SU-DHL-6 (cell line): ENCODE results near the gene PPP4R1.
"Not testable (repeated sequence)": the region's sequence is repeated elsewhere in the genome, so short reads cannot be mapped to it uniquely, and the experiment has no call there.

Experiments used
- H2AFZ ChIP-seq: fragments of 200-600 bp; sonication (generic); 2 replicates; pipeline ENCODE4 v1.6.1; 2014; ENCODE audit warnings: low read depth, mild to moderate bottlenecking, moderate library complexity, mixed read lengths, antibody characterized with exemption, low read length; ENCODE audit not compliant: severe bottlenecking
- H3F3A ChIP-seq: fragments of 200-600 bp; shearing (Covaris generic); 2 replicates; pipeline ENCODE4 v1.6.0; 2016; ENCODE audit warnings: antibody characterized with exemption, mild to moderate bottlenecking; ENCODE audit not compliant: insufficient read depth
- H3K27ac ChIP-seq: fragments of 200-600 bp; sonication (generic); 2 replicates; pipeline ENCODE4 v1.5.1; 2016; ENCODE audit warnings: low read depth, mild to moderate bottlenecking, low read length, moderate library complexity, mixed read lengths
- H3K27me3 ChIP-seq: fragments of 200-600 bp; sonication (generic), shearing (Covaris generic); 2 replicates; pipeline ENCODE4 v1.6.0; 2014; ENCODE audit warnings: mild to moderate bottlenecking, low read length
- H3K36me3 ChIP-seq: fragments of 200-600 bp; sonication (generic); 2 replicates; pipeline ENCODE4 v1.6.1; 2014; ENCODE audit warnings: mild to moderate bottlenecking, low read length, mixed read lengths
- H3K4me2 ChIP-seq: fragments of 300-600, 200-600 bp; shearing (Covaris generic), sonication (generic); 2 replicates; pipeline ENCODE4 v1.6.0; 2014; ENCODE audit warnings: low read length, low read depth, mild to moderate bottlenecking; ENCODE audit not compliant: poor library complexity, severe bottlenecking
- H3K4me3 ChIP-seq: fragments of 200-600 bp; sonication (generic); 2 replicates; pipeline ENCODE4 v1.5.1; 2014; ENCODE audit warnings: antibody characterized with exemption, low read length, mild to moderate bottlenecking, mixed read lengths; ENCODE audit not compliant: insufficient read depth, poor library complexity, severe bottlenecking
- H3K79me2 ChIP-seq: fragments of 200-600 bp; sonication (generic); 2 replicates; pipeline ENCODE4 v1.6.1; 2014; ENCODE audit warnings: mild to moderate bottlenecking, low read length, moderate library complexity; ENCODE audit not compliant: insufficient read depth
- H3K9ac ChIP-seq: fragments of 200-600 bp; sonication (generic); 2 replicates; pipeline ENCODE4 v1.7.0; 2014; ENCODE audit warnings: mild to moderate bottlenecking, low read length
- H3K9me2 ChIP-seq: fragments of 200-600 bp; sonication (generic); replicated peaks from 2 replicates; pipeline ENCODE4 v1.6.1; 2014; ENCODE audit warnings: low read length; ENCODE audit not compliant: insufficient read depth
- H3K9me3 ChIP-seq: fragments of 200-600 bp; sonication (generic); 2 replicates; pipeline ENCODE4 v1.6.1; 2014; ENCODE audit warnings: low read length, mixed read lengths; ENCODE audit not compliant: insufficient read depth
- H4K20me1 ChIP-seq: fragments of 200-600 bp; sonication (generic); 2 replicates; pipeline ENCODE4 v1.6.1; 2014; ENCODE audit warnings: low read depth, mild to moderate bottlenecking, antibody characterized with exemption, low read length, moderate library complexity, mixed read lengths
- CTCF ChIP-seq: fragments of 200-600 bp; sonication (generic); IDR thresholded peaks from one replicate; pipeline ENCODE4 v1.5.1; 2017; ENCODE audit warnings: antibody characterized with exemption, mild to moderate bottlenecking, low read length, moderate library complexity; ENCODE audit not compliant: insufficient read depth, poor library complexity, severe bottlenecking
- EZH2phosphoT487 ChIP-seq: fragments of 200-600 bp; sonication (generic), shearing (Covaris generic); conservative IDR thresholded peaks from 2 replicates; pipeline ENCODE4 v1.6.1; 2018; ENCODE audit warnings: mild to moderate bottlenecking, antibody characterized with exemption, low read length, moderate library complexity, mixed read lengths

The PPP4R1 gene

DNA sequence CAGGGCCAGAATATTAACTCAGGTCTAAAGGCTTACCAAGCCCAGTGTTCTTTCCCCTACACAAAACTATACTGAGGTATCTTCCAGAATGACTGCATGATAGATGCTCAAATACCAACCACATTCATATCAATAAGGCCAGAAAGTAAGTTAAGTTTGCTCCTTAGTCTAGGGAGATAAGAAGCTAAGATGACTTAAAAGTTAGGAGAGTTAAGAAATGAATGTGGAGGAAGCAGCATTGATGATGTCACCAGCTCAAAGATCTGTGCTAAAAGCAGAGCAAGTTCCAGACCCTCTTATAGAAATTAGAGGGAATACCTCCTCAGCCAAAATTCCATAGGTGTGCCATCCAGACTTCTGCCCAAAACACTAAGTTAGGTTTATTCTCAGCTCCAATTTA, 6.1 kb downstream of the PPP4R1 start:
- peaks cover 11% of the 10 kb centered on the region for H3F3A ChIP-seq
- no peak for TF ChIP-seq CTCF
- no peak for TF ChIP-seq EZH2phosphoT487
- H2AFZ ChIP-seq = no peak overlapping the region
- H3K27ac ChIP-seq = no peak overlapping the region
- H3K27me3 ChIP-seq = no peaks in the 10 kb centered on the region
- H3K36me3 ChIP-seq = peaks cover 6% of the 10 kb centered on the region; the same call in 1 of the 2 replicates
- H3K9me3 ChIP-seq = no peaks in the 10 kb centered on the region
- H4K20me1 ChIP-seq = peaks cover 11% of the 10 kb centered on the region; the same call in 1 of the 2 replicates
- H3K4me2 ChIP-seq = no peak overlapping the region
- no peaks in the 10 kb centered on the region for H3K9me2 ChIP-seq
- no peak overlapping the region for H3K4me3 ChIP-seq
- H3K79me2 ChIP-seq = peaks cover 51% of the 10 kb centered on the region
- H3K9ac ChIP-seq = no peak overlapping the region

DNA sequence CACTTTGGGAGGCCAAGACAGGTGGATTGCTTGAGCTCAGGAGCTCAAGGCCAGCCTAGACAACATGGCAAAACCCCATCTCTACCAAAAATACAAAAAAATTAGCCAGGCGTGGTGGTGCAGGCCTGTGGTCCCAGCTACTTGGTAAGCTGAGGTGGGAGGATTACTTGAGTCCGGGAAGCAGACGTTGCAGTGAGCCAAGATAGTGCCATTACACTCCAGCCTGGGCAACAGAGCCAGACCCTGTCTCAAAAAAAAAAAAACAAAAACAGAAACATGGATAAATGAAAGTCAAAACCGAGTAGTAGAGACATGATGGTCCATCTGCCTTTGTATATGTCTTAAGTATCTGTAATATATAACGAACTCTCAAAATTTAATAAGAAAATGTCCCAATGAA, 7.2 kb downstream of the PPP4R1 start:
- H3K27me3 ChIP-seq, H3K27ac ChIP-seq, H3F3A ChIP-seq, H3K4me2 ChIP-seq, H2AFZ ChIP-seq, H3K9me2 ChIP-seq, H3K9ac ChIP-seq, H3K4me3 ChIP-seq, H3K36me3 ChIP-seq, H3K9me3 ChIP-seq: not testable (repeated sequence)
- H4K20me1 ChIP-seq = peaks cover 11% of the 10 kb centered on the region; the same call in 1 of the 2 replicates
- H3K79me2 ChIP-seq = peaks cover 58% of the 10 kb centered on the region

DNA sequence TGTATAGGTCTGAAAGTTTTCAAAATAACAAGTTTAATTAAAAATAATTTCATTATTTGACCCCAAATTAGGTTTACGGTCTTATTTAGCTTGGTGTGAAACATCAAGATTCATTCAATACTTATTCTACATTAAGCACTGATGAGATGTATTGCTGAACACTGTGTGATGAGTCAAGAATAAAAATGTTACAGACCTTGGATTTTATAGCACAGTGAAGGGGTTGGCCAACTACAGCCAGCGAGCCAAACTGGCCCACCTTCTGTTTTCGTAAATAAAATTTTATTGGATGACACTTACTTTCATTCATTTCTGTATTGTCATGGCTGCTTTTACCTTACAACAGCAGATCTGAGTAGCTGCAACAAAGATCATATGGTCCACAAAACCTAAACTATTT, 8.3 kb downstream of the PPP4R1 start:
- no peaks in the 10 kb centered on the region for H3K9me2 ChIP-seq
- H3K27me3 ChIP-seq = no peaks in the 10 kb centered on the region
- H3K27ac ChIP-seq = no peak overlapping the region
- H3K36me3 ChIP-seq = 0 out of 2 replicates have a peak, but pooled peaks cover 1% of the 10 kb centered on the region
- H4K20me1 ChIP-seq = peaks cover 11% of the 10 kb centered on the region; the same call in 1 of the 2 replicates
- no peak overlapping the region for H3K4me2 ChIP-seq
- no peak overlapping the region for H3K9ac ChIP-seq
- no peak for TF ChIP-seq EZH2phosphoT487
- no peak for TF ChIP-seq CTCF
- H3K79me2 ChIP-seq = peaks cover 57% of the 10 kb centered on the region
- no peak overlapping the region for H3K4me3 ChIP-seq
- no peaks in the 10 kb centered on the region; the same call in 1 of the 2 replicates for H3K9me3 ChIP-seq
- no peak overlapping the region for H2AFZ ChIP-seq
- H3F3A ChIP-seq = no peaks in the 10 kb centered on the region

DNA sequence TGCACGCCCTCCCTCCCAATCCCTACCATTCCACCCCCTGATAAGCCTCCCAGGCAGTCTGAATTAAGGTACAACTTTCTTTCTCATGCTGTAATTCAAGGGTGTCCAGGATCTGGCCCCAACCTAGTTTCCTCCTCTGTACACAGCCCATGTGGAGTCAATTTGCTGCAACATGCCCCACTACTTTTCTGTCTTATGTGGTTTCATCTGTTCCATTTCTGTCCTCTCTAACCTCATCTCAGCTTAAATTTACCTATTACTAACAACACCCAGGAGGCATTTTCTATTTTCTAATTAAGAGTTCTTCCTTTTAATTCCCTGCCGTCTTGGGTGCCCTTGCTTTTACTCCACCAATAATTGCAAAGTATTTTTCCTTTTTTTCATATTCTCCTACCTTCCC, 10.0 kb downstream of the PPP4R1 start:
- Histone ChIP-seq H3K9ac (no peak overlapping the region), H3K9me2 (no peaks in the 10 kb centered on the region), H3K27me3 (no peaks in the 10 kb centered on the region), H3F3A (no peaks in the 10 kb centered on the region), H2AFZ (no peak overlapping the region), H3K4me2 (no peak overlapping the region), H3K36me3 (no peaks in the 10 kb centered on the region; the same call in 1 of the 2 replicates), H3K9me3 (peaks cover 4% of the 10 kb centered on the region; the same call in 1 of the 2 replicates), H4K20me1 (peaks cover 6% of the 10 kb centered on the region; the same call in 1 of the 2 replicates), H3K27ac (no peak overlapping the region), H3K79me2 (peaks cover 50% of the 10 kb centered on the region), H3K4me3 (no peak overlapping the region)
- TF ChIP-seq EZH2phosphoT487 = no peak
- TF ChIP-seq CTCF = no peak
